ENCODE data around the gene DPYSL4.

Gene DPYSL4

GRCh38 chr10:132164761-132165278, 21.9 kb upstream of the DPYSL4 start:
- DNase-seq: no peak

GRCh38 chr10:132165416-132165980, 21.2 kb upstream of the DPYSL4 start:
- DNase-seq: no peak

GRCh38 chr10:132166216-132166950, 20.4 kb upstream of the DPYSL4 start:
- DNase-seq: no peak

GRCh38 chr10:132167041-132167674, 19.6 kb upstream of the DPYSL4 start:
- no peak for DNase-seq

GRCh38 chr10:132167976-132168375, 18.8 kb upstream of the DPYSL4 start:
- DNase-seq: no peak

GRCh38 chr10:132168571-132169030, 18.1 kb upstream of the DPYSL4 start:
- DNase-seq: no peak

GRCh38 chr10:132169031-132169765, 17.6 kb upstream of the DPYSL4 start:
- no peak for DNase-seq

- DNase-seq: no peak
Observed at GRCh38 chr10:132169766-132170560, 16.8 kb upstream of the DPYSL4 start.

GRCh38 chr10:132170561-132171361, 16.0 kb upstream of the DPYSL4 start:
- no peak for DNase-seq

GRCh38 chr10:132172091-132173066, 14.4 kb upstream of the DPYSL4 start:
- DNase-seq: no peak

GRCh38 chr10:132173185-132173584, 13.6 kb upstream of the DPYSL4 start:
- DNase-seq: no peak

GRCh38 chr10:132174237-132174636, 12.5 kb upstream of the DPYSL4 start:
- DNase-seq: no peak

GRCh38 chr10:132175408-132175807, 11.3 kb upstream of the DPYSL4 start:
- DNase-seq: no peak

GRCh38 chr10:132175907-132176581, 10.7 kb upstream of the DPYSL4 start:
- no peak for DNase-seq

GRCh38 chr10:132176623-132177500, 9.9 kb upstream of the DPYSL4 start:
- no peak for DNase-seq

- no peak for DNase-seq
Observed at GRCh38 chr10:132178046-132178445, 8.7 kb upstream of the DPYSL4 start.

- no peak for DNase-seq
Observed at GRCh38 chr10:132178672-132179545, 7.8 kb upstream of the DPYSL4 start.

Data from activated T-cell treated with anti-CD3 and anti-CD28 coated beads, Interleukin-2, amount 50 U/mL, for 1 hour (primary cell).